GM20431 (cell line): ENCODE data around the gene ITPKB.

ENCODE experiments used
- in situ Hi-C: fragments of 300-500 bp; cut with MseI, MboI; formaldehyde crosslinking; loops from one replicate; pipeline ENCODE4 v1.15.0; 2020; ENCODE audit warnings: low sequenced_read_pairs; ENCODE audit not compliant: unreplicated experiment

ITPKB gene

DNA sequence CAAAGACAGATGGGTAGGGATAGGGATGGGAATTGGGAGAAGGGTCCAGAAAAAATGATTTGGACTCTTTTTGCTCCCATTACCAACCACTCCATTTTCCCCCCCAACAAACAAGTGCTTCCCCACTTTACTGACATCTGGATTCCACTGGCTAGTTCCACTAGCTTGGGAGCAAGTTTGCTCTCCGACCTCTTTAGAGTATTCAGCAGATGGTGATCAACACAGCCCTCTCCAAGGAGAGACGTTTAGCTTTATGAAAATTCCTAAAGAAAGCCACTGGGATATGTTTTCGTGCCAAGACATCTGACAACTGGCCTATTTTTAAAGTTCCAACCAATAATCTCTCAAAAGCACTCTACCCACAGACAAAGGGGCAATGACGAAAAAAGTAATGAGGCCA, 50.3 kb downstream of the ITPKB start:
- in situ Hi-C loops, result no loop called here

DNA sequence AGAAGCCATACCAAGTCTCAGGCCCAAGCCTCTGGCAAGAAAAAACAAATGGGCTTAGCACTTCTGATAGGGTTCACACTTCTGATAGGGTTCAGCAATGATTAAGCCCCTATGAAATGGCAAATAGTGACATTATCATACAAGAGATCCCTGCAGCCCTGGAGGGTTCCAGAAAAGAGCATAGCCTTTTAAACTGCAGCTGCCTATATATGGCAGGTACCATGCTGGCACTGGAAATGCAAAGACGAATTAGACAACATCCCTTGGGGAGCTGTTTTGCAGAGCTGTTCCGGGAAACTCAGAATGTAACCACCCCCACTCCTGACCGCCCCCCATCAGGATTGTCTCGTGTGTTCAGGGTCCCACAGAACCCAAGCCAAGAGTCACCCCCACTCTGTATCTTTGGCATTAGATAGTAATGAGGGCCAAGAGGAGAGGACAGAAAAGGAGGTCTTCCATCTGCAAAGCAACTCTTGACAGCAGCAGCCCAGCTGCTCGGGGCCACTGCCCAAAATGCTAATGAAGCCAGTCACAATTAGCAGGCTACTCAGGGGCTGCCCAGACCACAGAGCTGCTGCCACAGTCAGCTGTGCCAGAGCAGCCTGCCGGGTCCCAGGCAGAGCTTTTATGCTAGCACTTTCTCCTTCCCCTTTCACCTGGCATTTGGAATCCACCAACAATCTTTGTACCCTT, 50.9 kb downstream of the ITPKB start:
- in situ Hi-C loops, result no loop called here

DNA sequence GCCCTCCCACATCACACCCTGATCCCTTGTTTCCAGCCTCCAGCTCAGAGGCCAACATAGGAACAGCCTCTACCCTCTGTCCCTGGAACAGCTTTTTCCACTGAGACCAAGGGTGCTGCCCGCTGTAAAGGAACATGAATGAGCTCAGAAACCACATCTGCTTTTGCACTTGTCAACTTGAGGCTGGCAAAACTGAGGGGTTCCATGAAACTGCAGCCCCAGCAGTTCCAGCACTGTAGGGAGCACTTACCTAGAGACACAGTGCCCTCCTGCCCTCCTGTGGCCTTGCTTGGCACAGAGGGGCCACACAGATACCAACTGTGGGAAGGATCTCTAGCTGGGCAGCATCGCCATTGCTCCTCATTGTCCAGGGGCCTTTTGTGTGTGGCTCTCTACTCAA, 51.7 kb downstream of the ITPKB start:
- in situ Hi-C loops, result no loop called here

DNA sequence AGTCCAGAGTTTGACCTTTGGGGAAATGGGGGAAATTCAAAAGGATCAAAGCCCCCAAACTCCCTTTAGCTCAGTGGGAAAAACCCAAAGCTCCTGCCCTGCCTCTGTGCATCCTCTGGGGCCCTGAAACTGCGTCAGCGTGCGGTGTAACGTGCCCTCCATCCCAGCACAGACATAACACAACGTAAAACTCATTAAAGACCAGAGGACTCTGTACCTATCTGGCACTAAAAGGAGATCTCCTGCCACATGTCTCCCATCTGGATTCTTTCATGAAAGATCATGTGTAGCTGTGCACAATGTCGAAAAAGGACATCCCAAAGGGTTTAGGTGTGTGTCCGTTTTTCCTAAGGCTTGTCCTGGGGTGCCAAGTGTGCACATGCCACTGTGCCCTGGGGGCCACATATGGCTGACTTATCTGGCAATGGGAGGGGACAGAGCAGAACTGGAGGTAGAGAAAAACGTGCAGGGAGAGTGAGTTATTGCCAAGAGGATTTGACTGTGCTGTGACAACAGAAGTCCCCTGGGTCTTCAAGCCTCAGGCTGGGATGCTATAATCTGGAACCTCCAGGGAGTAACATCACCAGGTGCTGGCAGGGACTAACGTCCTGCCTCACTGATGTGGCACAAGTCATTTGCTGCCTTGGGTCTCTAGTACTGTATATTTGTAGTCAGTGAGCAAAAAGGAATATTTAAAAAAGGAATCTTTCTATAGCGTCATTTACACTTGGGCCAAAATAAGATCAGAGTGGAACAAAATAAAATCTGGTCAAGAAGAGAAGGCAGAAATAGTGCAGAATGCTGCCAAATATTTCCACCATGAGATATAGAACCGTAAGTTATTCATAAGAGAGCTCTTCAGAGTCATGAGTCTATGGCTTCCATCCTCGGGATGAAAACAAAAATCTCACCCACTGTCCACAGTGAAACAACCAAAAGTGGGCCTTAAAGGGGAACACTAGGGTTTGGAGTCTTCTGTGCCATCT, 52.3 kb downstream of the ITPKB start:
- in situ Hi-C loops, result no loop called here

DNA sequence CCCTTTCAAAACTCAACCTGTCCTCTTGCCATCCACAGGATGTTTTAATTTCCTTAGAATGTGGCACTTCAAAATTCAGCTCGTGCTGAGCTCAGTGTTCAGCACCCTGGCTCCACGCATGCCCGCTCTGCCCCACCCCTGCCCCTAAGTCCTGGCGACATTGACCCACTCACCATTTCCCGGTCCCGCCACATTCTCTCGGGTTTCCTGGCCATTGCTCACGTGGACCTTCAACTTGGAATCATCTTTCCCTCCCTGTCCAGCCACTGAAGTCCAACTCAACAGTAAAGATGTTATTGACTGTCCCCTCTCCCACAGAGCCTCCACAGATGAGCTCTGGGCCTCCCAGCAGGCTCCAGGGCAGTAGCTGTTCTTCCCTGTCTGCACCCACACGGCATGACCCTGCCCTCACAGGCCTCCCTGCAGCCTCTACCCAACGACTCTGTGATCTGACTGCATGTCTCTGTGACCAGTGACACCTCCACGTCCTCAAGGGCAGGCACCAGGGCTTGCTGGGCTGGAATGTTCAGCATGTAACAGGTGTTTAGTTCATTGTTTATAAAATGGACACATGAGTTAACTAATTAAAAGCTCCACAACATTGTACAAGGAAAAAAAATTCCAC, 53.8 kb downstream of the ITPKB start:
- in situ Hi-C loops, result no loop called here

DNA sequence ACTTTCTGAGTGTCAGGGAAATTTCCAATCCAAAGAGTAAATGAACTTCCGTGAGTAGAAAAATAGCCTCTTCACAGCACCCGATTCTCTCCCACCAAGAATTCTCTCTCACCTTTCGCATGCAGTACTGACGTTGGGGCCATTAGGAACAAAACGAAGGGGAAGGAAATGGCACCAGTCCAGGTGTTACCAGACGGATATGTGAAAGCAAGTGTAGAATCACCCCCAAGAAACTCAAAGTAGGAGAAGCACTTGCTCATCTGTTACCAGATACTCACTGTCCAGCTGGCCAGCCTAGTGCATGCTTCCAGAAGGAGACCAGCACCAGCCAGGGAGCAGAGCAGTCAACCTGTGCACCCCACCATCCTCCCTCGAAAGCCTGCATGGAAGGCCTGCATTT, 55.1 kb downstream of the ITPKB start:
- in situ Hi-C loops, result no loop called here

DNA sequence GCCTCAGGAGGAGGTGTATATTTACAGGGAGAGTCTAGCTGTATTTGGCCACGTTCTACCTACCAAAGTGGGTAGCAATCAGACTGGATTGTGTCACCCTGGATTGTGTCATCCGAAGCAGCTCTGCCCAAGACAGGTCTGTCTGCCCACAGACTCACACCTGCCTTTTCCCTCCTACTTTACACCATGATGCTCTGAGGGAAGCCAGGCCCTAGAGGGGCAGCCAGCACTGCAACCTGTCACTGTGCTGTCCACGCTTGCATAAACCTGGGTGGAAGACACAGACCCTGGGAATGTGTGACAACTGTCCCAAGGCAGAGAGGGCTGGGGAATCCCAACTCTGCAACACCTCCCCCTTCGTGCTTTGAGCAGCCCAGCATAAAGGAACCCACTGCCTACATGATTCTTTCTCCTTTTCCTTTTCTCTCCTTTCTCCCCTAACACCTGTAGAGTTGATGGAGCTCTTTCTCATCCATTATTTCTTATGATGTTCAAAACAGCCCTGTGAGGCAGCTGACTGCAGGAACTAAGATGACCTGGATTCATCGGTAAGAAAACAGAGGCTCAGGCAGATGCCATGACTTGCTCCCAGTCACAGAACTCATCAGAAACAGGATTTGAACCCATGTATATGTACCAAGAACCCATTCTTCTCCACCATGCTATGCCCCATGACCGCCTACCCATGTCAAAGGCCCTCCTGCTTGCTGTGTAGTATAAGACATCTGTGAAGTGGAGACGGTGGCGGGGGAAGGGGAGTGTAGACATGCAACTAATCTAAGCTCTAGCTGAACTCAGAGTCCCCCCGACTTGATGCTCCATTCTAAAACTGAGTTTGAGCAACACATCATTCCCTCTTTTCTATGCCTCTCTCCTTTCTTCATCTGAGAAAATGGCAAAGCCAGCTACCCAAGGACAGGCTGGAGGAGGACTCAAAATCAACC, 55.9 kb downstream of the ITPKB start:
- in situ Hi-C loops, result no loop called here

DNA sequence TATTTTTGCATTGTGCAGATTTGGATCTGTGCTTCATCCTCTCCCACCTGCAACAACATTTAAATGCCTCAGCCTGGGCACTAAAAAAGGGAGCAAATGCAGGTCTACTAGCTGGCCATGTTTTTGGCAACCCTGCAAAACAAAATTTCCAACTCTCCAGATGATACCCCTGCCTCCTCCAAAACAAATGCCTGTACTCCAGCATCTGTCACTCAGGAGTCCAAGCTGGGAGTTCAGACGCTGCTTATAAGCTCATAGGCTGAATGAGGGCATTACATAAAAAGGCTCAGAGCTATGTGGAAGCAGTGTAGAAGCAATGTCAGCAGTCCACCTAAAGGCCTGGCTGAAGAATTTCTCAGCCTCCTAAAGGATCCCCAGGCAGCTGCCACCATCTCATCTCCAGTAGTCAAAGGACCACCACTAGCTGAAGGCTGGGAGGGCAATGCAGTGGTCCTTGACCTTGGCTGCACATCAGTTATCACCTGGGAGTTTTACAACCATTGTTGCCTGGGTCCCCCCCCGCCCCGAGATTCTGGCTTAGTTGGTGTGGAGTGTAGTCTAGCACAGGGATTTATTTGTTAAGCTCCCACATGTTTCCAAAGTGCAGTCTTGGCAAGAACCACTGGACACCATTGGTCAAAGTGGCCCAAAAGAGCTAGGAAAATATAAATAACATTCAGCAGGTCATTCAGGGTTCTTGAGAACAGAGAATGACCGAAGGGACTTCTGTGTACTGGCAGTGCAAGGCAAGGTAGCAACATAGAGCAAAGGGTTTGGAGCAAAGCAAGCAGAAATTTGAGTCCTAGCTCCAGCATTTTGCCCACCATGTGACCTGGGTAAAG, 57.2 kb downstream of the ITPKB start:
- in situ Hi-C loops, result no loop called here

DNA sequence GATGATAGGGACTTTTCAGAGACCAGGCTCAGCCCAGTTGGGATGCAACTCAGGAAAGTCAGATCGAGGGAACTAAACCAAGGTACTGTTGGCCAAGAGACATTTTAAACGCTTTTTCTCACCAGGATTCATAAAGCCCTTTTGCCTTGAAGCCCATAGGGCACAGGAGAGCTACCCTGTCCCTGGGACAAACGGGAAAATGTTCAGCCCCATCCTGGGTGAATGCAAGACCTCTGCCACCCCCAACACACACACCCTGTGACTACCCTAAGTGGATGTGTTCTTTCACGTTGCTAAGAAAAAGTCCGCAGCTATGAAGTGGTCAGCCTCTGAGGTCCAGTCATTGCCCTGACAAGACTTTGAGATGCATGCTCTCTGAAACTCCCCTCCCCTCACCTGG, 58.4 kb downstream of the ITPKB start:
- in situ Hi-C loops, result no loop called here

DNA sequence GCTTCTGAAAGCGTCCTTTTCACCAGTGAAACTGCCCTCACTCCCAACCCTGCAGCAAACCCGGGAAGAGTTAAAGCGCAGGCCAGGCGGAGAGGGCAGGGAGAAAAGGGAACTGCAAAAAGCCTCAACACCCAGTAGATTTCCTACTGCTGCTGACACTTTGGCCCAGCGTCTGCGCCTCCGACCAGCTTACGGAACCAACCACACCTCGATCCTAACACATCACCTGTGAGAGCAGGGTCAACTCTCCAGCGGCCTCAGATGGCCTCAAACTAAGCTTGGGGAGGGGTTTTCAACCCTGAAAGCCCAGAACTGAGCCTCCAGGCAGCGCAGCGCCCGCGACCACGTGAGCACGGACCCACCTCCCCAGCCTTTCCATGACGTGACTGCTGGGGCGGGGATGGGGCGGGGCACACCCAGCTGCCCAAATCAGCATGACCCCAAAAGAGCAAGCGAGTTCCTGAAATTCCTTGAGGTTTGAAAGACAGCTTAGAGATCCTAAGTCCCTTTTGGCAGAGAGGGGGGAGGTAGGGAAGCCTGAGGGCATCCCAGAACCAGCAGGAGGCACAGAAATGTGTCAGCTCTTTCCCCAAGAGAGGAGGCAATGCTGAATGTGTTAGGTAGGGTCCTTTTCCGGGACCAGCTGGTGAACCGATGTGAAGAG, 59.1 kb downstream of the ITPKB start:
- in situ Hi-C loops, result no loop called here

DNA sequence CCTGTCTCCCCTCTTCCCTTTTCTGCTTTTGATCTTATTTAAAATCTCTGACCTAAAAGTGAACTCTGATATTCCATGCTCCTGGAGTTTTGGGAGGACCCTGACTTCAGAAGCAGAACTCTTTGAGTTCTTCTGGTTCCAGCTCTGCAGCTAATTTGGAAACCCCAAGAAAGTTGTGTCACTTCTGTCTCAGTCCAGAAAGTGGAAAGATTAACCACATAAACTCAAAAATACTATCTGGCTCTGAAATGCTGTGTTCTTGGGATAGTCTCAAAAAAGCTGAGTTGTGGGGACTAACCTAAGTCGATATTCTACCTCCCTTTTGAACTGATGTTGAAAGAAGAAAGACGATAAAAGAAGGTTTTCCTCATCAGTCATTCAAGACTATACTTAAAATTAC, 59.8 kb downstream of the ITPKB start:
- in situ Hi-C loops, result no loop called here

DNA sequence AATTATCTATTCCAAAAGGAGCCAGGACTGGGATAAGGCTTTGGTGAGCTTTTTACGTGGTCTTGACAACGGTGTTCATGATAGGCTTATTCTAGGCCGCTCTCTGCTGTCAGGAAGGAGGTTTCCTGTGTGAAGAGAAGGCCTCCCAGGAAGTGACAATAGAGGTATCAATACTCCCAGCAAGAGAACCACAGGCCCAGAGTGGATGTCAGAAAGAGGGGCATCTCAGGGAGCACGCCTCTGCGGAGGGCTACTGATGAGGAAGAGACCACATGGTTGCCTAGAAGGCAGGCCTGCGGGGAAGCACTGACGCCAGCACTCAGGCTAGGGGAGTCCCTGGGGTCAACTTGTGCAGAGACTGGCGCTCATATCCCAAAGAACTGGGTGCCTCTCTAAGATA, 60.4 kb downstream of the ITPKB start:
- in situ Hi-C loops, result no loop called here

DNA sequence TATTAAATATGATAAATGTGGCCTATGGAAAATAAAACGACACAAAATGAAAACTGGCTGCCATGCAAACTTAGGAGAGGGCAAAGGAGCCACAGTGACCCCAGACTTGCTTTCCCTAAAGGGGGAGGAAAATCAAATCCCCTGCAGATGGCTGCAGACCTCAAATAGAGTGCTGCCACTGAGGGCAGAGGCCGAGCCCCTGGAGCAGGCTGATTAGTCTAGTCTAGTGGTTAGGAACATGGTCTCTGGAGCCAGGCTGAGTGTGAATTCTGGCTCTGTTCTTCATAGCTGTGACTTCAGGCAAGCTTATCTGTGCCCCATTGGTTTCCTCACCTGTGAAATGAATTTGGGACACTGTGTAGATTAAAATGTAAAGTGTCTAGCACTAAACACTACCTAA, 60.8 kb downstream of the ITPKB start:
- in situ Hi-C loops, result no loop called here

DNA sequence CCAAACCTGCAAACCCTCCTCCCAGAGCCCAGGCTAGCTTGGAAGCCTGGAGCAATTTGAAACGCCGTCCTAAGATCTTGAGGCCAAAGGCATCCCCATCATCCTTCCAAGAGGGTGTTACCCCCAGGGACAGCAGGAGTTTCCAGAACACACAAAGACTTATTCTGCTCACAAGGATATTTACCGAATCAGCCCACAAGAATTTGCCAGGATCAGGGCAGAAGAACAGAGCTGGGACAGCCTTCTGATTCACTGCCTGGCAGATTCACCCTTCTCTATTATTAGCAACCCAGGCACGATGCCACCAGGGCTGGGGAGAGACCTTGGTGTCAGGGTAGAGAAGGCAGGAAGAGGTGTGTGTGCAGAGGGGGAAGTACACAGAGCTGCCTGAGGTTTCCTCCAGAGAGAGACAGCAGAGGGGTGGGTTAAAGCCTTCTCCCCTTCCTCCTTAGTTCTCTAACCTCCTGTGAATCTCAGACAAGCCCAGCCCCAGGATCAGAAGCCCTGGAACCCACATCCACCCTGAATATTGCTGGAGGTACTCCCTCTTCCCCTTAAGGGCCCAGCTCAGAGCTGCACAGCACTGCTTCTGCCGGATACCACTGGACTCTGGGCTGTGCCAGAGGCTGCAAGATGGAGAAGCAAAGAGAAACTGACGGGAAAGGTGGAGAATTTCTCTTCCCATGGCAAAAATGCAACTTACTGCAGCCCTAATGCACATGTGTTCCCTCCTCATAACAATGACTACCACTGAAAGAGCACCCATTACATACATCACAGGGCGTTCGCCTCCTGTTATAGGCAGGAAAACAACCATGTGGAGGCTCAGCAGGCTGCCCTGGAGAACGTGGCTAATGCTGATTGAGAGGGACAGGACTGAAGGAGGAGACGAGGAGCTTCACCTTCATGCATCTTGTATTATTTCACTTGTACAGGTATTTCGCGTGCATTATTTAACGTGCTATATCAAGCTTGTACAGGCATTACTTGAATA, 61.8 kb downstream of the ITPKB start:
- in situ Hi-C loops, result no loop called here

DNA sequence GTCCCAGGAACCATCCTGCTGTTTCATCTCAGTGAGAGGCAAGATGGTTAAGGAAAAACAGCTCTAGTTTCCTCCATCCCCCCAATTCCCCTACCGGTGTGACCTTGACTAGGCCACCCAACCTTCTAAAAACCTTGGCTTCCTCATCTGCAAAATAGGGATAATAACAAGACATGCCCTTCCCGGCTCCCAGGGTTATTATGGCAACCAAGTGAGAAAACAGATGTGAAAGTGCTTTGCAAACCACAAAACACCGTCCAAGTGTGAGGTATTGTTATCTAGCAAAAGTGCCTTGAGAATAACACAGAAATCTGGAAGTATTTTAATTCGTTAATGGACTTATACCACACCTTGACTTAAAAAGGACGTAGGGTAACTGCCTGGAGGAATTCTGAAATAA, 62.7 kb downstream of the ITPKB start:
- in situ Hi-C loops, result no loop called here

DNA sequence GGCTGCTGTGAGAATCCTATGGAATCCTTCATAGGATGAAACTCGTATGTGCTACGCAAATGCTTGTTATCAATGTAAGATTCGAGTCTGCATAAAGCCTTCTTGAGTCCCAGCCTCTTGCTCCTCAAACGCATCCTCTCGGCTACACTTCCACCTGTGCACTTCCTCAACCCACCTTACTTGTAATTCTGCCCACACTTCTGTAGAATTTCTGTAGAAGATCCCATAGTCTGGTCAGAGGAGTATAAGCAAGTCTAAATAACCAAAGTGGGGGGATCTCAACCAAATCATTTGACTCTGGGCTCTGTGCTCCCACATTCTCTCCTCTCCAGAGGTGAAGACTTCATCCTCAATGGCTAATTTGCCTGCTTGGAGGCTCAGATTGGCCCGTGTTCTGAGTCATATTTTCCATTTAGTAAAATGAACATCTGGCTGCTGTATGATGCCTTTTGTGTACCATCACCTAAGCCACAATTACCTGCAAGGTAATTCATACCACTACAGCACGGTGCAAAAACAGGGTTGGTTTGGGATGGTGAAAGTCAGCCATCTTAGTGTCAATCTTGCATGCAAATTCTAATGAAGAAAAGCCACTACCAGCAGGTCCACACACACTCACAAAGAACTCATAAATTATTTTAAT, 63.2 kb downstream of the ITPKB start:
- in situ Hi-C loops, result no loop called here
